MM.1S (cell line): ENCODE results near the gene FGF5.

ENCODE experiments used
- DNase-seq: peaks from one replicate; pipeline ENCODE4 v3.0.0-alpha.2; 2015
- H2AFZ ChIP-seq: fragments of 300-600 bp; sonication (generic); 2 replicates; pipeline ENCODE4 v1.6.0; 2016; ENCODE audit warnings: antibody characterized with exemption, low read length
- H3F3A ChIP-seq: fragments of 300-600 bp; sonication (generic); 2 replicates; pipeline ENCODE4 v1.6.1; 2016; ENCODE audit warnings: mild to moderate bottlenecking, antibody characterized with exemption, low read length, moderate library complexity, mixed read lengths; ENCODE audit not compliant: insufficient read depth
- H3K27ac ChIP-seq: fragments of 300-600 bp; sonication (generic); 2 replicates; pipeline ENCODE4 v1.5.1; 2016; ENCODE audit warnings: mild to moderate bottlenecking, low read length
- H3K27me3 ChIP-seq: fragments of 300-600 bp; sonication (generic); replicated peaks from 2 replicates; pipeline ENCODE4 v1.6.0; 2016; ENCODE audit warnings: low read length; ENCODE audit not compliant: insufficient read depth
- H3K36me3 ChIP-seq: fragments of 300-600 bp; sonication (generic); replicated peaks from 2 replicates; pipeline ENCODE4 v1.6.1; 2016; ENCODE audit warnings: mild to moderate bottlenecking, low read length, mixed read lengths; ENCODE audit not compliant: insufficient read depth
- H3K4me1 ChIP-seq: fragments of 300-600 bp; sonication (generic); 2 replicates; pipeline ENCODE4 v1.6.1; 2016; ENCODE audit warnings: low read length, mixed read lengths
- H3K4me2 ChIP-seq: fragments of 300-600 bp; sonication (generic); 2 replicates; pipeline ENCODE4 v1.6.0; 2016; ENCODE audit warnings: low read depth, low read length
- H3K4me3 ChIP-seq: fragments of 300-600 bp; sonication (generic); 2 replicates; pipeline ENCODE4 v1.5.1; 2016; ENCODE audit warnings: low read length, mixed read lengths
- H3K79me2 ChIP-seq: fragments of 300-600 bp; sonication (generic); 2 replicates; pipeline ENCODE4 v1.6.1; 2016; ENCODE audit warnings: mixed run types, low read length, mixed read lengths
- H3K9ac ChIP-seq: fragments of 300-600 bp; sonication (generic); 2 replicates; pipeline ENCODE4 v1.6.1; 2016; ENCODE audit warnings: low read length, mixed read lengths
- H3K9me2 ChIP-seq: fragments of 300-600 bp; sonication (generic); replicated peaks from 2 replicates; pipeline ENCODE4 v1.6.1; 2016; ENCODE audit warnings: mild to moderate bottlenecking, low read length, mixed read lengths; ENCODE audit not compliant: insufficient read depth
- H3K9me3 ChIP-seq: fragments of 300-600 bp; sonication (generic); replicated peaks from 2 replicates; pipeline ENCODE4 v1.6.1; 2016; ENCODE audit warnings: mild to moderate bottlenecking, low read length, mixed read lengths; ENCODE audit not compliant: insufficient read depth
- H4K20me1 ChIP-seq: fragments of 300-600 bp; sonication (generic); 2 replicates; pipeline ENCODE4 v1.6.1; 2016; ENCODE audit warnings: mild to moderate bottlenecking, low read length, moderate library complexity, mixed read lengths; ENCODE audit not compliant: insufficient read depth
- CTCF ChIP-seq: fragments of 300-600 bp; sonication (generic); IDR thresholded peaks from 2 replicates; pipeline ENCODE4 v1.5.1; 2016; ENCODE audit warnings: antibody characterized with exemption, low read length, mixed read lengths
- EZH2 ChIP-seq: fragments of 300-600 bp; sonication (generic); optimal IDR thresholded peaks from 2 replicates; pipeline ENCODE3; 2017; ENCODE audit warnings: low read depth, mild to moderate bottlenecking, antibody characterized with exemption, low read length, mixed read lengths
- EZH2phosphoT487 ChIP-seq: fragments of 300-600 bp; sonication (generic); IDR thresholded peaks from 2 replicates; pipeline ENCODE4 v1.6.1; 2018; ENCODE audit warnings: antibody characterized with exemption, low read length

The FGF5 gene

GRCh38 chr4:80266253-80266901 lies at the start of gene FGF5:
TSS of gene FGF5 (plus strand) at chr4:80266664. CDS start at chr4:80266825, 161 bp downstream.
- TF ChIP-seq EZH2phosphoT487 (no peak), EZH2 (no peak), CTCF (no peak)
- H3K36me3 ChIP-seq, result no peaks in the 10 kb centered on the region
- H3K9ac ChIP-seq, result no peak within 1 kb of the TSS
- H3K4me3 ChIP-seq, result peak within 1 kb of the TSS; percentile 44; the same call in 1 of the 2 replicates
- H3K27me3 ChIP-seq, result no peaks in the 10 kb centered on the region
- peak; percentile 9 for DNase-seq
- H4K20me1 ChIP-seq, result no peaks in the 10 kb centered on the region
- H2AFZ ChIP-seq, result peak within 1 kb of the TSS; percentile 53
- no peaks in the 10 kb centered on the region for H3K9me2 ChIP-seq
- H3K27ac ChIP-seq, result no peak within 1 kb of the TSS
- peak within 1 kb of the TSS; percentile 51; the same call in 1 of the 2 replicates for H3K4me2 ChIP-seq
- H3K79me2 ChIP-seq, result no peaks in the 10 kb centered on the region
- no peaks in the 10 kb centered on the region for H3K9me3 ChIP-seq
- no peaks in the 10 kb centered on the region for H3K4me1 ChIP-seq
- no peaks in the 10 kb centered on the region for H3F3A ChIP-seq

DNA sequence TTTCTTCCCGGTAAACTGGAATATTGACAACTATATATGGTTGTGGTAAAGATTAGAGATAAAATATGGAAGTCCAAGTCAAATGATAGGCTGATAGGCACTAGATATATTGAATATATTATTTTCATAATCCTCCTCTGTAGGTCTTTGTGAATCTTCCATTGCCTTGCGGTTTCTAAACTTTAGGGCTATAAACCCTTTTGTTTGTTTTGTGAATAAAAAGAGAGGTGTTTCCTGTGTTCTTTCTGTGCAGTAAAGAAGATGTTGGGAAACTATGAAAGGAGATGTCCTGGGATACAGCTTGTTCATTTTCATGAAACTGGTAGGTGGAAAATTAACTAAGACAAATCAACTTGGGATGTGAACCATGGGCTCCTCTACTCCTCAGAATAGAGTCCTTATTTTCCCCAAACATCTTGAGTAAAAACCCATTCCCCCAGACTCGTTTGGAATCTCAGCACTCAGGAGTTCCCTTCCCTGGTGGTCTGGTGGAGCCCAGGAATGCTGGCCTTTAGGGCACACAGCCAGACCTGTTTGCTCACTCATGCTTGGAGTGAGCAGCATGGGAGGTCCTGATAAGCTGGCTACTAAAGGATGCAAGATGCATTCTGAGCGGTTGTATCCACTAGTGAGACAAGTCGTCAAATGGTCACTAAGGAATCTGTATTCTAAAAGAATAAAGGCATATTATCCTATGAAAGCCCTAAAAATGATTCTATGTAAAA lies 47.0 kb upstream of the FGF5 start:
- no peak overlapping the region for H3K27ac ChIP-seq
- no peak overlapping the region for H3K4me2 ChIP-seq
- H3K9me3 ChIP-seq, result no peaks in the 10 kb centered on the region
- H3K79me2 ChIP-seq, result no peaks in the 10 kb centered on the region
- no peaks in the 10 kb centered on the region for H3K4me1 ChIP-seq
- H3K9ac ChIP-seq, result no peak overlapping the region
- no peaks in the 10 kb centered on the region for H4K20me1 ChIP-seq
- H3F3A ChIP-seq, result no peaks in the 10 kb centered on the region
- no peaks in the 10 kb centered on the region for H3K27me3 ChIP-seq
- no peaks in the 10 kb centered on the region for H3K36me3 ChIP-seq
- TF ChIP-seq EZH2phosphoT487, result no peak
- no peak for TF ChIP-seq EZH2
- no peak for TF ChIP-seq CTCF
- H3K9me2 ChIP-seq, result no peaks in the 10 kb centered on the region
- DNase-seq, result no peak
- H2AFZ ChIP-seq, result no peak overlapping the region
- H3K4me3 ChIP-seq, result no peak overlapping the region

DNA sequence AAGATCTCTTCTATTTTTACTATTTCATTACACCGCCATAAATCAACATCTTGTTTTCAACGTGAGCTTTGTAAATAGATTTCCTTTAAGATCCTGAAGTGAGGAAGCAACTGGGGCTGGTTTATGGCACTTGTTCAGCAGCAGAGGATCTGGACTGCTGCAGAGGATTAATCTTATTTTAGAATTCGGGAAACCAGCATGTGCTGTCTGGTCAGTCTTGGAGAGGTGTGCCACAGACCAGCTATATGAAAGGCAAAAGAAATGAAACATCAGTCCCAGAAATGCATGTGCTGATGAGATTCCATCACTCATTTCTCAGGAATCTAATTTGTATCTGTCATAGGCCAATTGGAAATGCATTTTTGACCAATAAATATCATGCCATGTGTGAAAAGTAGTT lies 45.8 kb upstream of the FGF5 start:
- H3K9ac ChIP-seq, result no peak overlapping the region
- no peaks in the 10 kb centered on the region for H3F3A ChIP-seq
- H3K4me3 ChIP-seq, result no peak overlapping the region
- H4K20me1 ChIP-seq, result no peaks in the 10 kb centered on the region
- no peak overlapping the region for H3K4me2 ChIP-seq
- no peaks in the 10 kb centered on the region for H3K9me3 ChIP-seq
- H3K4me1 ChIP-seq, result no peaks in the 10 kb centered on the region
- no peaks in the 10 kb centered on the region for H3K79me2 ChIP-seq
- H3K27me3 ChIP-seq, result no peaks in the 10 kb centered on the region
- no peaks in the 10 kb centered on the region for H3K36me3 ChIP-seq
- DNase-seq, result no peak
- H3K27ac ChIP-seq, result no peak overlapping the region
- H2AFZ ChIP-seq, result no peak overlapping the region
- H3K9me2 ChIP-seq, result no peaks in the 10 kb centered on the region
- no peak for TF ChIP-seq CTCF
- no peak for TF ChIP-seq EZH2phosphoT487
- no peak for TF ChIP-seq EZH2
